ENCODE results near the gene IWS1.

Gene IWS1

GRCh38 chr2:127510073-127510472 is 16.2 kb downstream of the IWS1 start:
- H3K4me3 ChIP-seq (ENCODE audit: low read length), result no peak overlapping the region
- no peak for DNase-seq (ENCODE audit: low read depth)
- TF ChIP-seq, protein P1, sequence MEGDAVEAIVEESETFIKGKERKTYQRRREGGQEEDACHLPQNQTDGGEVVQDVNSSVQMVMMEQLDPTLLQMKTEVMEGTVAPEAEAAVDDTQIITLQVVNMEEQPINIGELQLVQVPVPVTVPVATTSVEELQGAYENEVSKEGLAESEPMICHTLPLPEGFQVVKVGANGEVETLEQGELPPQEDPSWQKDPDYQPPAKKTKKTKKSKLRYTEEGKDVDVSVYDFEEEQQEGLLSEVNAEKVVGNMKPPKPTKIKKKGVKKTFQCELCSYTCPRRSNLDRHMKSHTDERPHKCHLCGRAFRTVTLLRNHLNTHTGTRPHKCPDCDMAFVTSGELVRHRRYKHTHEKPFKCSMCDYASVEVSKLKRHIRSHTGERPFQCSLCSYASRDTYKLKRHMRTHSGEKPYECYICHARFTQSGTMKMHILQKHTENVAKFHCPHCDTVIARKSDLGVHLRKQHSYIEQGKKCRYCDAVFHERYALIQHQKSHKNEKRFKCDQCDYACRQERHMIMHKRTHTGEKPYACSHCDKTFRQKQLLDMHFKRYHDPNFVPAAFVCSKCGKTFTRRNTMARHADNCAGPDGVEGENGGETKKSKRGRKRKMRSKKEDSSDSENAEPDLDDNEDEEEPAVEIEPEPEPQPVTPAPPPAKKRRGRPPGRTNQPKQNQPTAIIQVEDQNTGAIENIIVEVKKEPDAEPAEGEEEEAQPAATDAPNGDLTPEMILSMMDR (conservative IDR thresholded peaks at IDR 0.05; ENCODE audit: low read length), result no peak

DNA sequence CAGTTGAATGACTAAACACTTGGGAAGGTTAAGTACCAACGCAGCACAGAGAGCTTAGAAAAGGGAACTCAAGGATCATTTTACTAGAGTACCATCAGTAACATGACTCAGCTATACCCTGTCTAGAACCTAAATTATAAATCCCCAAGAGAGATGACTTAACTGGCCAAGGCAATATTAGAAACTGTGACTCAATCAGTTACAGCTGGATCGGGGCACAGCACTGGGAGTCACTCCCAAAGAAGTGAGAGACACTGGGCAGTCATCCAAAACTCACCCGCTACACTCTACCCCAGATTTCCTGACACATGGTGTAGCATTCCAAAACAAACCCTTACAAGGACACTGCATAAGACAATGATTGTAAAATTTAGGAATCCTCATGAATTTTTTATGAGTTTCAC is 17.7 kb downstream of the IWS1 start:
- TF ChIP-seq, protein P1 (conservative IDR thresholded peaks at IDR 0.05; ENCODE audit: low read length), result no peak
- DNase-seq (ENCODE audit: low read depth), result peak; percentile 100
- H3K4me3 ChIP-seq (ENCODE audit: low read length), result no peak overlapping the region

DNA sequence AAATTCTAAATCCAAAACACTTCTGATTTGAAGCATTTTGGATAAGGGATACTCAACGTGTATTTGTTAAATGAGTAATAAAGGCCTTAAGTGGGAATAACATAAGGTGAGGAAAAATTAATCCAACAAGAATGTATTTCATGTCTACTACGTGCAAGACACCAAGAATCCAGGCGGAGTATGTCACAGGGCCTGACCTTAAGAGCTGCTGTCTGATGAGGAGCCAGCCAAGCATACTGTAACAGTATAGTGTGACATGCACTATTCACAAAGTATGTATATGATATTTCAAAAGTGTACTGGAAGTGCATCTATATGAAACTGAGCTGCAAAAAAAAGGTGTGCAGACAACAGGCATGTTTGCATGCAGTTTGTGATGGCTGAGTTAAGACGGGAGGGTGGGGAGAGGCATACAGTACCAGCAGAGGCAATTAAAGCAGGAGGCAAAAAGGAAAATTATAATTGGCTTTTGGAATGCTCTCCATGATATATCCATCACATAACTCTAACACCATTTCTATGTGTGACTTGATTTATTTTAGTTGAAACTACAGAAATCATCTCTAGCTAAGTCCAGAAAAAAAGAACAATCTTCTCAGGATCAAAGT is 18.2 kb downstream of the IWS1 start:
- no peak overlapping the region for H3K4me3 ChIP-seq (ENCODE audit: low read length)
- TF ChIP-seq, protein P1 (conservative IDR thresholded peaks at IDR 0.05; ENCODE audit: low read length), result no peak
- peak; percentile 25 for DNase-seq (ENCODE audit: low read depth)

GRCh38 chr2:127506510-127506909 is 19.8 kb downstream of the IWS1 start:
- TF ChIP-seq, protein P1 (conservative IDR thresholded peaks at IDR 0.05; ENCODE audit: low read length), result no peak

GRCh38 chr2:127504552-127505430 is 21.5 kb downstream of the IWS1 start:
- H3K4me3 ChIP-seq (ENCODE audit: low read length), result no peak overlapping the region
- TF ChIP-seq, protein P1 (conservative IDR thresholded peaks at IDR 0.05; ENCODE audit: low read length), result no peak
- peak; percentile 22 for DNase-seq (ENCODE audit: low read depth)

More at GRCh38 chr2:127506510-127506909, 19.8 kb downstream of the IWS1 start:
- no peak for DNase-seq (ENCODE audit: low read depth)
- H3K4me3 ChIP-seq (ENCODE audit: low read length), result no peak overlapping the region

DNA sequence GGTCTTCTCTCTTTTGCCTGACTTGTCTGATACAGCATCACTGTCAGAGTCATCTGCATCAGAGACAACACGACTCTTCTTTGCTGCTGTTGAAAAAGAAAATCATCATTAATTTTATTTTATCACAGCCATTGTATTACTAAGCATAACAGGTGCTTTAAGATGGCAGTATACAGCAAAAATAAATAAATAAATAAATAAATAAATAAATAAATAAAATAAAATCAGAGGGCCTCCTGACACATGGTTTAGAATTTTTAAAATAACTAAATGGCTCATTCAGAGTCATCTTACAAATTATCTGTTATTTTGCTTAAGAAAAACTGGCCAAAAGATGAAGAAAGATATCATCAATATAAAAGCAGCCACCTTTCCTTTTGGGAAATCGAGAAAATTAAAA is 22.8 kb downstream of the IWS1 start:
- H3K4me3 ChIP-seq (ENCODE audit: low read length), result no peak overlapping the region
- TF ChIP-seq, protein P1 (conservative IDR thresholded peaks at IDR 0.05; ENCODE audit: low read length), result no peak
- DNase-seq (ENCODE audit: low read depth), result no peak

GRCh38 chr2:127498386-127498785 is 27.9 kb downstream of the IWS1 start:
- peak; percentile 71 for DNase-seq (ENCODE audit: low read depth)
- TF ChIP-seq, protein P1 (conservative IDR thresholded peaks at IDR 0.05; ENCODE audit: low read length), result no peak

More at GRCh38 chr2:127498386-127498785, 27.9 kb downstream of the IWS1 start:
- no peak overlapping the region for H3K4me3 ChIP-seq (ENCODE audit: low read length)

All from AG10803 (cell line).